A673 (cell line): Measurements from ENCODE around the gene RASSF10. TPM values are rescaled to one million over a fixed set of nuclear protein-coding genes. Genes with fewer than 3 reads are reported as not detected.

ENCODE experiments used
- BruUV-seq: library from RNA; stranded (reverse); fragments of 400-500 nt; replicated peaks from 2 replicates; lab custom pipeline; 2021; lab: Mats Ljungman, UMichigan
- CTCF ChIA-PET: fragments of 300-600 bp; sonication (Branson Sonifier 250); formaldehyde crosslinking; loops from one replicate; lab custom pipeline; 2022; ENCODE audit warnings: antibody characterized with exemption; lab: Charles Lee
- POLR2A ChIA-PET: fragments of 300-600 bp; sonication (Branson Sonifier 250); formaldehyde crosslinking; loops from one replicate; lab custom pipeline; 2022; ENCODE audit warnings: antibody characterized with exemption; ENCODE audit not compliant: low non-redundant PET; lab: Charles Lee
- DNase-seq: peaks from one replicate; pipeline ENCODE4 v3.0.0-alpha.2; 2015; ENCODE audit warnings: low spot score
- H3K27ac ChIP-seq: fragments of 200-600 bp; sonication (generic); 2 replicates; pipeline ENCODE4 v1.5.1; 2016; ENCODE audit warnings: mixed run types, low read depth, mild to moderate bottlenecking, mixed read lengths, antibody characterized with exemption, low read length; ENCODE audit not compliant: poor library complexity, severe bottlenecking
- H3K27me3 ChIP-seq: fragments of 200-600 bp; sonication (generic); replicated peaks from 2 replicates; pipeline ENCODE4 v1.6.1; 2017; ENCODE audit warnings: mixed run types, low read depth, mild to moderate bottlenecking, mixed read lengths, antibody characterized with exemption, low read length; ENCODE audit not compliant: insufficient read depth, poor library complexity
- H3K36me3 ChIP-seq: fragments of 200-600 bp; sonication (generic); 2 replicates; pipeline ENCODE4 v1.6.1; 2016; ENCODE audit warnings: mixed run types, mild to moderate bottlenecking, mixed read lengths, antibody characterized with exemption, low read length; ENCODE audit not compliant: insufficient read depth, poor library complexity, severe bottlenecking
- H3K4me1 ChIP-seq: fragments of 200-600 bp; sonication (generic); 2 replicates; pipeline ENCODE4 v1.6.1; 2017; ENCODE audit warnings: mixed run types, mild to moderate bottlenecking, mixed read lengths, antibody characterized with exemption, low read length; ENCODE audit not compliant: insufficient read depth, poor library complexity, severe bottlenecking
- H3K4me3 ChIP-seq: fragments of 200-600 bp; sonication (generic); 2 replicates; pipeline ENCODE4 v1.5.1; 2016; ENCODE audit warnings: low read depth, mixed run types, mild to moderate bottlenecking, mixed read lengths, low read length; ENCODE audit not compliant: poor library complexity, severe bottlenecking
- H3K9me3 ChIP-seq: fragments of 200-600 bp; sonication (generic); 2 replicates; pipeline ENCODE4 v1.6.1; 2016; ENCODE audit warnings: mixed run types, low read depth, mild to moderate bottlenecking, mixed read lengths, antibody characterized with exemption, low read length; ENCODE audit not compliant: poor library complexity, severe bottlenecking
- CTCF ChIP-seq: fragments of 300-800, 200-600 bp; sonication (generic); conservative IDR thresholded peaks from 2 replicates; pipeline ENCODE4 v1.5.1; 2017; ENCODE audit warnings: low read depth, mild to moderate bottlenecking, antibody characterized with exemption, low read length, moderate library complexity, mixed read lengths
- EZH2 ChIP-seq: fragments of 200-600 bp; sonication (generic); IDR thresholded peaks from 2 replicates; pipeline ENCODE4 v1.6.1; 2017; ENCODE audit warnings: borderline replicate concordance, low read depth, mild to moderate bottlenecking, mixed read lengths, antibody characterized with exemption, low read length; ENCODE audit not compliant: poor library complexity, severe bottlenecking
- intact Hi-C: fragments of 100-400 bp; cut with micrococcal nuclease; formaldehyde crosslinking; loops from one replicate; pipeline ENCODE4 v1.10.0; 2022; ENCODE audit not compliant: unreplicated experiment
- total RNA-seq: library from RNA; stranded (reverse); gene quantifications from 2 replicates; pipeline ENCODE4 v1.2.3, GENCODE V29; 2021

The RASSF10 gene
- total RNA-seq, 1 experiment from 2014 or later = 0.15 TPM

- no peak overlapping the region for H3K4me3 ChIP-seq
- BruUV-seq = no TSS peak
- no peaks in the 10 kb centered on the region for H3K9me3 ChIP-seq
- intact Hi-C loops = no loop called here
- TF ChIP-seq CTCF (no peak), EZH2 (no peak)
- CTCF ChIA-PET = interaction anchor here (0.6 kb wide), 1 partner anchor 180 kb away, joined by 5 read pairs; no protein-coding TSS in a partner anchor
- peaks cover under 1% of the 10 kb centered on the region for H3K27me3 ChIP-seq
- POLR2A ChIA-PET = interaction anchor here (0.6 to 0.7 kb wide), 2 partner anchors 149 to 813 kb away, joined by 3 read pairs; no protein-coding TSS in a partner anchor
- no peak for DNase-seq
- H3K4me1 ChIP-seq = no peaks in the 10 kb centered on the region
- no peaks in the 10 kb centered on the region for H3K36me3 ChIP-seq
- H3K27ac ChIP-seq = no peak overlapping the region
Measured at GRCh38 chr11:12979928-12980689, 29.0 kb upstream of the RASSF10 start.

- Histone ChIP-seq H3K9me3 (no peaks in the 10 kb centered on the region), H3K36me3 (no peaks in the 10 kb centered on the region), H3K4me1 (no peaks in the 10 kb centered on the region), H3K4me3 (no peak overlapping the region), H3K27me3 (peaks cover 5% of the 10 kb centered on the region), H3K27ac (no peak overlapping the region)
- no peak for DNase-seq
- ChIA-PET POLR2A (no interaction called here), CTCF (interaction anchor here (0.6 kb wide), 1 partner anchor 10 kb away, joined by 4 read pairs; no protein-coding TSS in a partner anchor)
- intact Hi-C loops = no loop called here
- BruUV-seq = no TSS peak
- TF ChIP-seq EZH2 (no peak), CTCF (no peak)
Measured at GRCh38 chr11:12981676-12982522, 27.2 kb upstream of the RASSF10 start.

GRCh38 chr11:12983336-12983735 lies 25.8 kb upstream of the RASSF10 start:
- intact Hi-C loops = no loop called here
- H3K27ac ChIP-seq = no peak overlapping the region
- no peak for DNase-seq
- TF ChIP-seq CTCF = no peak
- no peak for TF ChIP-seq EZH2
- ChIA-PET POLR2A (no interaction called here), CTCF (no interaction called here)
- H3K4me3 ChIP-seq = no peak overlapping the region
- BruUV-seq = no TSS peak
- no peaks in the 10 kb centered on the region for H3K36me3 ChIP-seq
- H3K4me1 ChIP-seq = no peaks in the 10 kb centered on the region
- no peaks in the 10 kb centered on the region for H3K9me3 ChIP-seq
- peaks cover 5% of the 10 kb centered on the region for H3K27me3 ChIP-seq
